Uterus (tissue), 4 donors: ENCODE measurements around the gene FERMT3. TPM values are rescaled to one million over a fixed set of nuclear protein-coding genes. Genes with fewer than 3 reads are reported as not detected.

Source experiments
- DNase-seq, 2 donors: peaks; one replicate each; pipeline ENCODE4 v3.0.0-alpha.2; 2019 to 2020
- H3K27ac ChIP-seq, 2 donors: fragments of 200-600 bp; sonication (generic); 1 replicate in 1 of 2; 2 replicates in 1 of 2; pipeline ENCODE4 v1.5.1; 2016 to 2018
- H3K27me3 ChIP-seq, 2 donors: fragments of 200-600 bp; sonication (generic); one replicate each; pipeline ENCODE4 v1.5.1; 2018 to 2019; ENCODE audit warnings: control low read depth in 1 of 2
- H3K36me3 ChIP-seq, 2 donors: fragments of 200-600 bp; sonication (generic); one replicate each; pipeline ENCODE4 v1.5.1; 2019; ENCODE audit warnings: control low read depth in 1 of 2
- H3K4me1 ChIP-seq, 2 donors: fragments of 200-600 bp; sonication (generic); one replicate each; pipeline ENCODE4 v1.5.1; 2018 to 2019; ENCODE audit warnings: control low read depth in 1 of 2
- H3K4me3 ChIP-seq, 2 donors: fragments of 200-600 bp; sonication (generic); 1 replicate in 1 of 2; 2 replicates in 1 of 2; pipeline ENCODE4 v1.5.1; 2018 to 2019; ENCODE audit warnings: mild to moderate bottlenecking in 1 of 2
- H3K9me3 ChIP-seq, 2 donors: fragments of 200-600 bp; sonication (generic); one replicate each; pipeline ENCODE4 v1.5.1; 2019; ENCODE audit warnings: control low read depth in 1 of 2
- CTCF ChIP-seq, 4 experiments: fragments of 200-600 bp in 2 of 4; fragments of 450-650 bp in 2 of 4; sonication (generic) in 2 of 4; IDR thresholded peaks; one replicate each; pipeline ENCODE4 v1.5.1; 2016 to 2019; ENCODE audit warnings: antibody characterized with exemption in 4 of 4, mild to moderate bottlenecking in 2 of 4, moderate library complexity in 1 of 4
- POLR2A ChIP-seq, 2 donors: fragments of 450-650 bp; IDR thresholded peaks; one replicate each; pipeline ENCODE4 v1.6.1; 2016; ENCODE audit warnings: antibody characterized with exemption in 2 of 2, mild to moderate bottlenecking in 1 of 2, moderate library complexity in 1 of 2
- intact Hi-C: fragments of 100-400 bp; cut with DNase I; formaldehyde crosslinking; loops from one replicate; pipeline ENCODE4 v1.15.1; 2023; ENCODE audit warnings: low total_unique reads
- total RNA-seq, 4 donors: library from RNA; depleted of rRNA in 3 of 4; stranded (reverse); fragments of >200 nt in 3 of 4; gene quantifications; one replicate each; pipeline versions ENCODE4 v1.1.0 to v1.2.4, GENCODE V29; 2014 to 2023
- donor health status: DM: yes; HTN: yes; CAD: no.

The FERMT3 gene
- total RNA-seq, 4 donors from 2014 or later = 3.1 to 50.3 (median 9.3) TPM

GRCh38 chr11:64246871-64247728, 40.6 kb downstream of the FERMT3 start, which contains the start of gene PPP1R14B:
TSS of gene PPP1R14B (minus strand) at chr11:64246943. CDS start at chr11:64246673, 270 bp downstream.
- peaks cover 0 to 17% of the 10 kb centered on the region in 2 donors for H3K4me1 ChIP-seq

GRCh38 chr11:64247729-64248531, 41.4 kb downstream of the FERMT3 start:
- Histone ChIP-seq H3K9me3 (no peaks in the 10 kb centered on the region), H3K27ac (peak overlapping the region; percentile 79 to 85), H3K27me3 (no peaks in the 10 kb centered on the region), H3K4me1 (peaks cover 0 to 16% of the 10 kb centered on the region in 2 donors), H3K4me3 (peak overlapping the region; percentile 52 to 60), H3K36me3 (no peaks in the 10 kb centered on the region)
- no peak for TF ChIP-seq CTCF (IDR thresholded peaks at IDR 0.05)
- no peak for TF ChIP-seq POLR2A (IDR thresholded peaks at IDR 0.05)
- intact Hi-C loops = no loop called here
- no peak for DNase-seq

More at GRCh38 chr11:64246871-64247728, 40.6 kb downstream of the FERMT3 start, which contains the start of gene PPP1R14B:
- TF ChIP-seq CTCF (IDR thresholded peaks at IDR 0.05) = peak; percentile 12 to 46 (median 17)
- peak in 1 of 2 donors; percentile 52 for TF ChIP-seq POLR2A (IDR thresholded peaks at IDR 0.05)
- H3K36me3 ChIP-seq = no peaks in the 10 kb centered on the region
- peak; percentile 81 to 87 for DNase-seq
- intact Hi-C loops = no loop called here
- H3K27me3 ChIP-seq = no peaks in the 10 kb centered on the region
- peak within 1 kb of the TSS; percentile 79 to 85 for H3K27ac ChIP-seq
- no peaks in the 10 kb centered on the region for H3K9me3 ChIP-seq
- H3K4me3 ChIP-seq = peak within 1 kb of the TSS; percentile 52 to 60

- DNase-seq = no peak
- TF ChIP-seq POLR2A (IDR thresholded peaks at IDR 0.05) = no peak
- TF ChIP-seq CTCF (IDR thresholded peaks at IDR 0.05) = no peak
- Histone ChIP-seq H3K9me3 (no peaks in the 10 kb centered on the region), H3K4me1 (peaks cover 0 to 16% of the 10 kb centered on the region in 2 donors), H3K27me3 (no peaks in the 10 kb centered on the region), H3K4me3 (no peak overlapping the region), H3K36me3 (no peaks in the 10 kb centered on the region), H3K27ac (no peak overlapping the region)
- intact Hi-C loops = no loop called here
Measured at GRCh38 chr11:64248578-64248977, 42.1 kb downstream of the FERMT3 start.

- TF ChIP-seq POLR2A (IDR thresholded peaks at IDR 0.05) (no peak), CTCF (IDR thresholded peaks at IDR 0.05) (no peak)
- H3K27ac ChIP-seq = no peak overlapping the region
- H3K4me3 ChIP-seq = no peak overlapping the region
- H3K4me1 ChIP-seq = peaks cover 0 to 16% of the 10 kb centered on the region in 2 donors
- no peaks in the 10 kb centered on the region for H3K9me3 ChIP-seq
- intact Hi-C loops = no loop called here
- no peaks in the 10 kb centered on the region for H3K27me3 ChIP-seq
- DNase-seq = no peak
- no peaks in the 10 kb centered on the region for H3K36me3 ChIP-seq
Measured at GRCh38 chr11:64249038-64249437, 42.5 kb downstream of the FERMT3 start.
